Spleen (tissue), 7 donors: ENCODE measurements around the gene TMEM144.

ENCODE experiments used
- POLR2AphosphoS5 ChIP-seq, 3 donors: sonication (generic); formaldehyde crosslinking; IDR thresholded peaks; one replicate each; pipeline ENCODE4 v1.5.1; 2017; ENCODE audit warnings: antibody characterized with exemption in 3 of 3
- TF ChIP-seq, protein P1 (sequence below), 11 experiments: fragments of 200-600 bp in 7 of 11; fragments of 450-650 bp in 4 of 11; sonication (generic) in 4 of 11; IDR thresholded peaks in 8 of 11; conservative IDR thresholded peaks in 3 of 11; 1 replicate in 7 of 11; 2 replicates in 4 of 11; pipeline versions ENCODE4 v1.4.0 to v1.8.0; 2016 to 2021; ENCODE audit warnings: antibody characterized with exemption in 11 of 11, inconsistent platforms in 4 of 11, mild to moderate bottlenecking in 1 of 11
- donor health status: DM: no; HTN: no; CAD: no; lungs with moderate emphysema.
- donor health status: DM: no; HTN: no; CAD: no.
- donor health status: DM: no; HTN: no; CAD: no.

DNA sequence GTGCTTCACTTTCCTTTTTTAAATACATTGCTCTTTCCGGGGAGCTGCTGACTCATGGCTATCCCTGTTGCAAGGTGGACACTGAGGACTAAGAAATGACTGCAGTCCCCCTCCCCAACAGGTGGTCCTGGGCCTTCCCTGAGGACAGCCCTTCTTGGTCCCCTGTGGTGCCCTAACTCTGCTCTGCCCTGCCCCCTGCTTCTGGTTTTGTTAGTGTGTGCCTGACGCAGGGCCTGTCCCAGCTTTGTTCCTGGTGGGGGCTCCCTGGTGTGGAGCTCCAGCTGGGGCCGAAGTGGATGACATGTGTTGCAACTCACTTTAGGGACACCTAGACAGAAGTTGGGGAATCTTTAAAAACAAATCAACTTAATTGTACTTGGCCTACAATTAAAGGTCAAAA, 81.9 kb downstream of the TMEM144 start:
- TF ChIP-seq POLR2AphosphoS5 (IDR thresholded peaks at IDR 0.05) = no peak
- TF ChIP-seq, protein P1, sequence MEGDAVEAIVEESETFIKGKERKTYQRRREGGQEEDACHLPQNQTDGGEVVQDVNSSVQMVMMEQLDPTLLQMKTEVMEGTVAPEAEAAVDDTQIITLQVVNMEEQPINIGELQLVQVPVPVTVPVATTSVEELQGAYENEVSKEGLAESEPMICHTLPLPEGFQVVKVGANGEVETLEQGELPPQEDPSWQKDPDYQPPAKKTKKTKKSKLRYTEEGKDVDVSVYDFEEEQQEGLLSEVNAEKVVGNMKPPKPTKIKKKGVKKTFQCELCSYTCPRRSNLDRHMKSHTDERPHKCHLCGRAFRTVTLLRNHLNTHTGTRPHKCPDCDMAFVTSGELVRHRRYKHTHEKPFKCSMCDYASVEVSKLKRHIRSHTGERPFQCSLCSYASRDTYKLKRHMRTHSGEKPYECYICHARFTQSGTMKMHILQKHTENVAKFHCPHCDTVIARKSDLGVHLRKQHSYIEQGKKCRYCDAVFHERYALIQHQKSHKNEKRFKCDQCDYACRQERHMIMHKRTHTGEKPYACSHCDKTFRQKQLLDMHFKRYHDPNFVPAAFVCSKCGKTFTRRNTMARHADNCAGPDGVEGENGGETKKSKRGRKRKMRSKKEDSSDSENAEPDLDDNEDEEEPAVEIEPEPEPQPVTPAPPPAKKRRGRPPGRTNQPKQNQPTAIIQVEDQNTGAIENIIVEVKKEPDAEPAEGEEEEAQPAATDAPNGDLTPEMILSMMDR (IDR thresholded peaks at IDR 0.05 in 8 of 11, conservative IDR thresholded peaks at IDR 0.05 in 3 of 11) = no peak
